Colonic mucosa (tissue), 4 donors: ENCODE results near the gene GHSR. TPM values are rescaled to one million over a fixed set of nuclear protein-coding genes. Genes with fewer than 3 reads are reported as not detected.

Experiments used
- DNase-seq: peaks from one replicate; pipeline ENCODE4 v3.0.0-alpha.2; 2020
- H3K27ac ChIP-seq: fragments of 200-600 bp; one replicate; pipeline ENCODE4 v1.8.0; 2021
- H3K27me3 ChIP-seq: fragments of 200-600 bp; one replicate; pipeline ENCODE4 v1.8.0; 2021
- H3K36me3 ChIP-seq: fragments of 200-600 bp; one replicate; pipeline ENCODE4 v1.8.0; 2021
- H3K4me1 ChIP-seq: fragments of 200-600 bp; one replicate; pipeline ENCODE4 v1.8.0; 2021; ENCODE audit warnings: mild to moderate bottlenecking
- H3K4me3 ChIP-seq: fragments of 200-600 bp; one replicate; pipeline ENCODE4 v1.8.0; 2021
- H3K9ac ChIP-seq, 2 donors: one replicate each; pipeline ENCODE4 v1.7.0; 2013; ENCODE audit warnings: control low read depth in 2 of 2, low read depth in 2 of 2, low read length in 2 of 2
- H3K9me3 ChIP-seq: fragments of 200-600 bp; one replicate; pipeline ENCODE4 v1.8.0; 2021
- CTCF ChIP-seq: fragments of 200-600 bp; IDR thresholded peaks from one replicate; pipeline ENCODE4 v1.8.0; 2022; ENCODE audit warnings: antibody characterized with exemption, mild to moderate bottlenecking
- intact Hi-C: fragments of 100-400 bp; cut with DNase I; formaldehyde crosslinking; loops from one replicate; pipeline ENCODE4 v1.14.1; 2022
- total RNA-seq, 2 donors: library from RNA; stranded (reverse); fragmentation: NEBNext Ultra II Directional in 1 of 2; extraction: Animal tissue kit (Norgen Biotek cat#: 25700) in 1 of 2; gene quantifications; one replicate each; pipeline ENCODE4 v1.2.1, GENCODE V29; 2021
- donor health status: healthy.
- donor health status: DM: no; HTN: no; CAD: no.
- donor health status: DM: no; HTN: no; CAD: no.

GHSR gene
- total RNA-seq, 2 donors from 2014 or later: not detected

- Histone ChIP-seq H3K4me3 (no peak overlapping the region), H3K27me3 (no peaks in the 10 kb centered on the region), H3K4me1 (no peaks in the 10 kb centered on the region), H3K36me3 (no peaks in the 10 kb centered on the region), H3K9me3 (no peaks in the 10 kb centered on the region), H3K27ac (no peak overlapping the region), H3K9ac (no peak overlapping the region)
- TF ChIP-seq CTCF: no peak
- DNase-seq: no peak
- intact Hi-C loops: no loop called here
Observed at GRCh38 chr3:172438186-172438585, 10.1 kb downstream of the GHSR start.

GRCh38 chr3:172437713-172438112 is 10.5 kb downstream of the GHSR start:
- H3K9ac ChIP-seq: no peak overlapping the region

GRCh38 chr3:172415323-172415722 is 32.9 kb downstream of the GHSR start:
- TF ChIP-seq CTCF: no peak
- no peak overlapping the region for H3K27ac ChIP-seq
- no peaks in the 10 kb centered on the region for H3K9me3 ChIP-seq
- intact Hi-C loops: no loop called here
- no peak overlapping the region for H3K4me3 ChIP-seq
- DNase-seq: no peak
- no peaks in the 10 kb centered on the region for H3K4me1 ChIP-seq
- H3K36me3 ChIP-seq: no peaks in the 10 kb centered on the region
- no peak overlapping the region for H3K9ac ChIP-seq
- no peaks in the 10 kb centered on the region for H3K27me3 ChIP-seq

More at GRCh38 chr3:172437713-172438112, 10.5 kb downstream of the GHSR start:
- no peak for DNase-seq
- Histone ChIP-seq H3K36me3 (no peaks in the 10 kb centered on the region), H3K27ac (no peak overlapping the region), H3K27me3 (no peaks in the 10 kb centered on the region), H3K4me1 (no peaks in the 10 kb centered on the region), H3K9me3 (no peaks in the 10 kb centered on the region), H3K4me3 (no peak overlapping the region)
- no peak for TF ChIP-seq CTCF
- intact Hi-C loops: no loop called here

GRCh38 chr3:172411478-172411947 is 36.7 kb downstream of the GHSR start:
- Histone ChIP-seq H3K27me3 (no peaks in the 10 kb centered on the region), H3K9ac (no peak overlapping the region), H3K4me1 (no peaks in the 10 kb centered on the region), H3K9me3 (no peaks in the 10 kb centered on the region), H3K27ac (no peak overlapping the region), H3K36me3 (no peaks in the 10 kb centered on the region), H3K4me3 (no peak overlapping the region)
- intact Hi-C loops: no loop called here
- TF ChIP-seq CTCF: no peak
- no peak for DNase-seq

GRCh38 chr3:172410702-172411477 is 37.4 kb downstream of the GHSR start:
- H3K9me3 ChIP-seq: no peaks in the 10 kb centered on the region
- intact Hi-C loops: no loop called here
- no peaks in the 10 kb centered on the region for H3K27me3 ChIP-seq

More at GRCh38 chr3:172410702-172411477, 37.4 kb downstream of the GHSR start:
- DNase-seq: no peak
- H3K9ac ChIP-seq: no peak overlapping the region
- no peaks in the 10 kb centered on the region for H3K4me1 ChIP-seq
- no peak for TF ChIP-seq CTCF
- H3K27ac ChIP-seq: no peak overlapping the region
- H3K36me3 ChIP-seq: no peaks in the 10 kb centered on the region
- H3K4me3 ChIP-seq: no peak overlapping the region
